Ovary (tissue), 3 donors: ENCODE data around the gene PLCB2.

Experiments used
- CTCF ChIP-seq, 3 donors: fragments of 450-650 bp in 2 of 3; fragments of 200-600 bp in 1 of 3; IDR thresholded peaks; one replicate each; pipeline versions ENCODE4 v1.5.1 to v1.8.0; 2016 to 2022; ENCODE audit warnings: antibody characterized with exemption in 3 of 3, mild to moderate bottlenecking in 1 of 3
- POLR2A ChIP-seq: fragments of 450-650 bp; IDR thresholded peaks from one replicate; pipeline ENCODE4 v1.6.1; 2017; ENCODE audit warnings: antibody characterized with exemption, mild to moderate bottlenecking, moderate library complexity
- donor health status: DM: no; HTN: no; CAD: no.

- TF ChIP-seq CTCF (IDR thresholded peaks at IDR 0.05) = no peak
- no peak for TF ChIP-seq POLR2A
Measured at GRCh38 chr15:40270246-40270995, 37.3 kb downstream of the PLCB2 start.
